Right ventricle myocardium inferior (tissue), 1 donor: ENCODE data around the gene SORCS3. TPM values are rescaled to one million over a fixed set of nuclear protein-coding genes. Genes with fewer than 3 reads are reported as not detected.
A peak's percentile ranks its signal among the peaks of the same experiment; 100 is the strongest.

Experiments
- ATAC-seq: fragments of 200-7000 bp; cut with Tn5 transposase; one replicate; pipeline ENCODE4 v1.9.1; 2020; ENCODE audit warnings: mild to moderate bottlenecking, moderate library complexity
- DNase-seq: peaks from one replicate; pipeline ENCODE4 v3.0.0; 2021; ENCODE audit errors: missing footprints
- intact Hi-C: fragments of 100-400 bp; cut with DNase I; formaldehyde crosslinking; loops from one replicate; pipeline ENCODE4 v1.11.0; 2022
- long read RNA-seq: library from polyadenylated mRNA; unstranded; transcript quantifications from one replicate; pipeline ENCODE4 v2.0.0, GENCODE V29; 2021
- total RNA-seq: library from RNA; stranded (reverse); fragmentation: NEBNext Ultra II Directional; extraction: Animal tissue kit (Norgen Biotek cat#: 25700); gene quantifications from one replicate; pipeline ENCODE4 v1.2.1, GENCODE V29; 2021
- donor health status: DM: no; HTN: yes; CAD: no; lungs with severe emphysema.

SORCS3 gene
- 0.08 TPM for total RNA-seq
- long read RNA-seq: 0 reads

- intact Hi-C loops: no loop called here
- DNase-seq: no peak
Measured at GRCh38 chr10:104641187-104641936, at the start of gene SORCS3. Gene SORCS3 (plus strand): TSS chr10:104641290.

DNA sequence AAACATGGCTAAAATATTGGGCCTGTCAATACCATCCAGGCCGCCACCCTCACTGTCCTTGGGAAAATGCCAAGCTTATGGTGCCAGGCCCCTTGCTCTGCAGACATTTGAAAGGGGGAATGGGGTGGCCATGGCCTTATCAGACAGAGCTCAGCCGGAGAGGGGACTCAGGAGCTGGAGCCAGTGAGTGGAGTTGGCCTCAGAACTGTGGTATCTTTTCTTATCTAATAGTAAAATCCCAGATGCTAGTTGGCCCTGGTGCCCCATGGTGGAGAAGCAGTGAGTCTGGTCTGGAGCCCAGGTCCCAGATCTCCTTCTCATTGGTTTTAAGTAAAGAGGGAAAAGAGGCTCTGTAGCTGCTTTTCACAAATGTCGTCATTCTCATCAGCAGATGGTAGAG lies 49.6 kb upstream of the SORCS3 start:
- intact Hi-C loops: no loop called here
- DNase-seq (no peak), ATAC-seq (no peak)

More at GRCh38 chr10:104641187-104641936, at the start of gene SORCS3:
- ATAC-seq: no peak

GRCh38 chr10:104601166-104601565 lies 39.9 kb upstream of the SORCS3 start:
- intact Hi-C loops: no loop called here
- DNase-seq (no peak), ATAC-seq (no peak)

DNA sequence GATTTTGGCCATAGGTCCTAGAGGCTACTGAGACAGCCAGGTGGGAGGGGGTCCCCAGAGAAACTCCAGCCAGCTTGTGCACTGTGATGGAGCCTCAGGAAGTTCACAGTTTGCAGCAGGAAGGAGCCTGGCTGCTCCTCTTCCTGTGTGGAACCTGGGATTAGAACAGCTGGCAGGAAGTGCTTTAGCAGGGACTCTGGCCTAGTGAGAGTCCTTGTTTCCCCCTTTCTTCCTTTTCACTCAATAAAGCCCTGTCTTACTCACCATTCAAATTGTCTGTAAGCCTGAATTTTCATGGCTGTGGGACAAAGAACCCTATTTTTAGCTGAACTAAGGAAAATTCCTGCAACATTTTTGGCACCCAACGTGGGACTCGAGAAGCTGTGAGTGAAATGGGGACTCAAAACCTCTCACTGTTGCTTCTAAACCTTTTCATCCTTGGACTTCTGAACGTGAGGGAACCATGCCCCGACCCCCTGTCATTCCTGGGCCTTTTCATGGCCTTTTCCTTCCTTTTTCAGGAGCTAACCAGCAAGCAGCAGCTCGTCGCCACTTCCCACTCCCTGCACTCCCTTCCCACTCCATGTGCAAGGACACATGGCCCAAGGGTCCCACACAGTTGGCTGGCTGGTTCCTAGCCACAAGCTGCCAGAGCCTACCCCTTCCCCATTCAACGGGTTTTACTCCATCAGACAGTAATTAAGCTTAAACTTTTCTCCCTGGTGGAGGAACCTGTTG lies 32.8 kb upstream of the SORCS3 start:
- intact Hi-C loops: no loop called here
- ATAC-seq (no peak), DNase-seq (no peak)

GRCh38 chr10:104612571-104613205 lies 28.4 kb upstream of the SORCS3 start:
- ATAC-seq (no peak), DNase-seq (no peak)
- intact Hi-C loops: no loop called here

DNA sequence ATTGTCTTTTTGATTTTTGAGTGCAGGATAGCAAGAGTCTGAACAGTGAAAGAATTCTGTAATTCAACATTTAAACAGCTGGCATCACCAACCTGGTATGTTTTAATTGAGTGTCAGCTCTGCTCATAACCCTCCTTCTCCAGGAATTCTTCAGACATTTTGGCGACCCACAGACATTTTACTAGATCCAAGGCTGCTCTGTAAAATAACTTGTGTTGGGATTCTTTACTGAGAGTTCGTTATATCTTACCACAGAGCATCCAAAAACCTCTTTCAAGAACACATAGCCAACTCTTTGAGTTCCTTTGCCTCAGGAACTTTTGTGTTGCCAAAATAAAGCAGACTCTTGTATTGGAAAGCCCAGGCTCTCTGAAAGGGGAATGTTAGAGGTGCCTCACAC lies 27.7 kb upstream of the SORCS3 start:
- ATAC-seq (no peak), DNase-seq (no peak)
- intact Hi-C loops: no loop called here

DNA sequence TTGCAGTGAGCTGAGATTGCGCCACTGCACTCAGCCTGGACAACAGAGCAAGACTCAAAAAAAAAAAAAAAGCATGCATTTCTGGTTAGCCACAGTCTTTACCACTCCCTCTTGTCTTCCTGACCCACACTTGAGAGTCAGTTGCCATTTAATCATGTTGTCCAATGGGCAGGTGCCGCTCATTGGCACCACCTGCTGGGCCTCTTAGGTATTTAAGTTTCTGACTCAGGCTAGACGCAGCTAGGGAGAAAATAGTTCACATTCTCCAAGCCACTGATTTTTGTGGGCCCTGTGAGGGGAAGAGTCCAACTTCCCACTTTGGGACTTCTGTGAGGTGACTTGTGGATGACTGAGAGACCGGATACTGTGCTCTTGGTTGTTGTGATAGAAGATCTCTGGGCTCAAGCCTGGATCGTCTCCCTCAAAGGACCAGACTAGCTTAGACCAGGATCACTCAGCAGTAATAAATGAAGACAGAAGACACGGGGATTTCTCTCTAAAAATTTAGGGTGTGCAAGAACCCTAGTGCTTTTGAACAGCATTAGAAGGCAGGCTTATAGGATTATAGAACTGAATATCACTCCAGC lies 26.8 kb upstream of the SORCS3 start:
- intact Hi-C loops: no loop called here
- DNase-seq: no peak
- ATAC-seq: no peak

DNA sequence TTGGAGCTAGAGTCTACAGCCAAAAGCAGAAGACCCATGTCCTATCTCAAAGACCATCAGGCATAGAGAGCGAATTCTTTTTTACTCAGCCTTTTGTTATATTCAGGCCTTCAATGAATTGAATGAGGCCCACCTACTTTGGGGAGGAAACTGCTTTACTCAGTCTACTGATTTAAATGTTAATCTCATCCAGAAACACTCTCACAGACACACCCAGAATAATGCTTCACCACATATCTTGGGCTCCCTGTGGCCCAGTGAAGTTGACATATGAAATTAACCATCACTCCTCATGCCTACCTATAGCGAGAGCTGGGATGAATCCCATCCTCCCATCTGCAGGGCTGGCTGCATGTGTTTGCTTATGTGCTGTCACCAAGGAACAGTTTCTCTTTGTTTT lies 26.0 kb upstream of the SORCS3 start:
- intact Hi-C loops: no loop called here
- ATAC-seq: no peak
- no peak for DNase-seq

- no peak for DNase-seq
- intact Hi-C loops: no loop called here
- no peak for ATAC-seq
Measured at GRCh38 chr10:104617831-104618230, 23.3 kb upstream of the SORCS3 start.

DNA sequence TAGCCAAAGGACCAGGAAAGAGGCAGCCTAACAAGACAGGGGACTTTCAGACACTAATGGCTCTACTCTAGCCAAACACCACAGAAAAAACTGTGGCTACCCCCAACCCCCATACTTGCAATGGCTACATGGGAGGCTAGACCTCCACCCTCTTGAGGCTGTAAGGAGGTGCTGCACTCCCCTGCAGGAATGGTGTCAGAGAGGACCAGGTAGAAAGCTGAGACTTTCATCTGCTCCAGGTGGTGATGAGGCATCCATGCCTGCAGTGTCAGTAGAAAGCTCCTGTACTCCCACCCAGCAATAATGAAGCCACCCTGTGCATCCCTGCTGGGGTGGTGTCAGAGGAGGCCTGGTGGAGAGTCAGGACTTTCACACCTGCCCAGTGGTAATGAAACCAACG lies 18.9 kb upstream of the SORCS3 start:
- intact Hi-C loops: loop anchor here (2.0 kb wide), 1 partner anchor 215 kb away; no protein-coding TSS in a partner anchor
- DNase-seq (no peak), ATAC-seq (no peak)

DNA sequence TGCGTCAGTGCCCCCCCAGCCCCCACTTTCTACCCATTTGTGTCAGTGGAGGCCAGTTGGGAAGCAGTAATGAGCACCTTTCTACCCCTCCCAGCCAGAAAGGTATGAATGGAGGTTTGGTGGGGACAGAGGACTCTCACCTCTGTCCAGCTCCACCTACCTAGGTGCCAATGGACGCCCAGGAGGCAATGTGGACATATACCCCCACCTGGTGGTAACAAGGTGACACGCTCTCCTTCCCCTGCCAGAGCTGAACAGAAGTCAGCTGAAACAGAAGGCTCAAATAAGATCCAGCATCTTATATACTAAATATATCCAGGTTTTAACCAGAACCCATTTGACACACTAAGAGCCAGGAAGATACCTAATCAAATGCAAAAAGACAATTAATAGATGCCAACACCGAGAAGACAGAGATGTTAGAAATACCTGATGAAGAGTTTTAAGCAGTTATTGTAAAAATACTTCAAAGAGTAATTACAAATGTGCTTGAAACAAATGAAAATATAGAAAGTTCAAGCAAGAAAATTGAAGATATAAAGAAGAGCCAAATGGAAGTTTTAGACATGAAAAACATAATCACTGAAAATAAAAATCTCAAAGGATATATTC lies 18.4 kb upstream of the SORCS3 start:
- no peak for ATAC-seq
- DNase-seq: no peak
- intact Hi-C loops: loop anchor here (2.0 kb wide), 1 partner anchor 216 kb away; no protein-coding TSS in a partner anchor

- DNase-seq: no peak
- intact Hi-C loops: no loop called here
- peak; percentile 56 for ATAC-seq
Measured at GRCh38 chr10:104630731-104631130, 10.4 kb upstream of the SORCS3 start.

DNA sequence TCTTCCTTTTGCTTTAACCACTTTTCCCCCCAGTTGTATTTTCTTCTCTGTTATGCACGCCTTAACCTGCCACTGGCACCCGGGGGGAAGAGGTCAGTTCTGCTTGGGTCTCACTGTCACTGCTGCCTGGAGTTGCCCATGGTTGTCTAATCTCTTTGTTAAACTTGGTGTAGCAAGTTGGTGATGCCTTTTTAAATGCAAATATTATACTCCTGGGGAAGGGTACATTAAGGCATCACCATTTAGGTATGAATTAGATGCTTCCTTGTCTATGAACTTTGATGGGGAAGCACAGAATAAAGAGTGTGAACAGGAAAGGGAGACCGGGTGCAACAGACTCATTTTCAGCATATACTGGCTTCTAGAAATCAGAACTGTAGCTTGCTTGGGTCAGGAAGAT lies 9.1 kb upstream of the SORCS3 start:
- ATAC-seq (no peak), DNase-seq (no peak)

DNA sequence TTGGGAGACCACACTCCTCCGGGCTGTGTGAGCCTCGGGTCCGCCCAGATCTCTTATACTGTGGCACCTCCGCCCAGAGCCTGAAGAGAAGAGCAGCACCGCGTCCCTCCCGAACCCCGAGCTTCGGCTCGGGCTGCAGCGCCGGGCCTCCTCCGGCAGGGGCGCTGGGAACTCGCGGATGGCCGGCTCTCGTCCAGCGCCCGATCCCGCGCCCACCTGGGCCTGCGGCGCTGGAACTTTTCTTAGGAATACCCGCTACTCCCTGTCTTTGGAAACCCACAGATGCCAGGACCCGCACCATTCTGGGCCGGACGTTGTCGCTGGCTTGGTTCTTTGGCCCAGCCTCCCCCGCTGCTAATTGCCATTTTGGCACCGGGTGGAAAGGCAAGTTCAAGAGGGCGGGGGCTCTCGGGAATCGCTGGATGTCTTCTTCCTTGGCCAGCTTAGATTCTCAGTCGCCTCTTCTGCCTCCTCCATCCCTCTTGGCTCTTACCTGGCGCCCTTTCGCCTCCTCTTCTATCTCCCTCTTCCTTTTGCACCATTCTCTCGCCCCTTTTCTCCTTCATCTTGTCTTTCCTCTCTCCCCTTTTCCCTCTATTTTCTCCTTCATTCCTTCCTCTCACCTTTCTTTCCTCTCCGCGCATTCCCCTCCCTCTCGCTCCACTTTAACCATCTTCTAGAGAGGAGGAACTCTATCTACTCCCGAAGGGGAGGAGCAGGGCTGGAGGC lies 2.1 kb upstream of the SORCS3 start:
- ATAC-seq (peak; percentile 13), DNase-seq (no peak)
- intact Hi-C loops: no loop called here

More for the DNA sequence above, 9.1 kb upstream of the SORCS3 start:
- intact Hi-C loops: no loop called here

- no peak for ATAC-seq
- intact Hi-C loops: no loop called here
Measured at GRCh38 chr10:104639590-104640338, 1.3 kb upstream of the SORCS3 start.

GRCh38 chr10:104640339-104641186 lies 527 bp upstream of the SORCS3 start:
- intact Hi-C loops: no loop called here
- no peak for DNase-seq
- no peak for ATAC-seq

More at GRCh38 chr10:104639590-104640338, 1.3 kb upstream of the SORCS3 start:
- DNase-seq: no peak
